RWPE2 (cell line): ENCODE results near the gene PRTG.
A peak's percentile ranks its signal among the peaks of the same experiment; 100 is the strongest.

Experiments
- ATAC-seq: fragments of 200-7000 bp; cut with Tn5 transposase; 3 replicates; pipeline ENCODE4 v1.9.1; 2021; ENCODE audit warnings: low read depth
- DNase-seq: peaks from one replicate; pipeline ENCODE4 v3.0.0-alpha.2; 2020; ENCODE audit warnings: low spot score
- H3K27ac ChIP-seq: fragments of 450-650 bp; 2 replicates; pipeline ENCODE4 v1.5.1; 2017; ENCODE audit warnings: mild to moderate bottlenecking; ENCODE audit not compliant: poor library complexity, severe bottlenecking
- H3K27me3 ChIP-seq: fragments of 250-450 bp; sonication (Bioruptor Pico); 2 replicates; pipeline ENCODE4 v1.5.1; 2021; ENCODE audit warnings: mild to moderate bottlenecking, moderate library complexity; ENCODE audit not compliant: insufficient read depth, poor library complexity, severe bottlenecking
- H3K36me3 ChIP-seq: fragments of 250-450 bp; sonication (Bioruptor Pico); 2 replicates; pipeline ENCODE4 v1.5.1; 2020; ENCODE audit warnings: low read depth, mild to moderate bottlenecking, moderate library complexity
- H3K4me1 ChIP-seq: fragments of 250-450 bp; sonication (Bioruptor Pico); 2 replicates; pipeline ENCODE4 v1.5.1; 2021; ENCODE audit warnings: mild to moderate bottlenecking, moderate library complexity; ENCODE audit not compliant: insufficient read depth, poor library complexity, severe bottlenecking
- H3K4me3 ChIP-seq: fragments of 250-450 bp; sonication (Bioruptor Pico); 2 replicates; pipeline ENCODE4 v1.5.1; 2021; ENCODE audit warnings: mild to moderate bottlenecking, moderate library complexity; ENCODE audit not compliant: severe bottlenecking
- H3K9me3 ChIP-seq: fragments of 250-450 bp; sonication (Bioruptor Pico); 2 replicates; pipeline ENCODE4 v1.5.1; 2021; ENCODE audit warnings: mild to moderate bottlenecking, moderate library complexity; ENCODE audit not compliant: severe bottlenecking
- TF ChIP-seq, protein P1 (sequence below): fragments of 450-650 bp; IDR thresholded peaks from one replicate; pipeline ENCODE4 v1.5.1; 2017; ENCODE audit warnings: mild to moderate bottlenecking, moderate library complexity; ENCODE audit not compliant: poor library complexity, severe bottlenecking

PRTG gene

DNA sequence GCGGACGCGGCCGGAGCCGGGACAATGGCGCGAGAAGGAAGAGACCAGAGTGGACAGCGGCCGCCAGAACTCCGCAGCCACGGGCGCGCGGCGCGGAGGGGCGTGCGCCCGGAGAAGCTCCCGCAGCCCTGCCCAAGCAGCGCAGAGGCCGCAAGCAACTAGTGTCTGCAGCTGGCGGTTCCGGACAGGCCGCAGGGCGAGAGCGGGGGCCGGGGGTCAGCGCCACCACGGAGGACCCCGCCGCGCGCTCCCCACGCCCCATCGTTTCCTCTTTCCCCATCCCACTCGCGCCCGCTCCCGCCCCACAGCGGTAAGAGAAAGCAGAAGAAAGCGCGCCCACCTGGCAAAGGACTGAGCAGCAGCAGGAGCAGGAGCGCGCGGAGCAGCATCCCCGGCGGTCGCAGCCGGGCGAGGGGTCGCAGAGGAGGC, 440 bp downstream of the PRTG start:
- H3K9me3 ChIP-seq = no peaks in the 10 kb centered on the region
- H3K27me3 ChIP-seq = peaks cover 35% of the 10 kb centered on the region
- no peak overlapping the region for H3K27ac ChIP-seq
- H3K4me3 ChIP-seq = peak overlapping the region; percentile 71
- ATAC-seq (peak; percentile 64), DNase-seq (peak; percentile 76)
- no peaks in the 10 kb centered on the region for H3K4me1 ChIP-seq
- TF ChIP-seq, protein P1, sequence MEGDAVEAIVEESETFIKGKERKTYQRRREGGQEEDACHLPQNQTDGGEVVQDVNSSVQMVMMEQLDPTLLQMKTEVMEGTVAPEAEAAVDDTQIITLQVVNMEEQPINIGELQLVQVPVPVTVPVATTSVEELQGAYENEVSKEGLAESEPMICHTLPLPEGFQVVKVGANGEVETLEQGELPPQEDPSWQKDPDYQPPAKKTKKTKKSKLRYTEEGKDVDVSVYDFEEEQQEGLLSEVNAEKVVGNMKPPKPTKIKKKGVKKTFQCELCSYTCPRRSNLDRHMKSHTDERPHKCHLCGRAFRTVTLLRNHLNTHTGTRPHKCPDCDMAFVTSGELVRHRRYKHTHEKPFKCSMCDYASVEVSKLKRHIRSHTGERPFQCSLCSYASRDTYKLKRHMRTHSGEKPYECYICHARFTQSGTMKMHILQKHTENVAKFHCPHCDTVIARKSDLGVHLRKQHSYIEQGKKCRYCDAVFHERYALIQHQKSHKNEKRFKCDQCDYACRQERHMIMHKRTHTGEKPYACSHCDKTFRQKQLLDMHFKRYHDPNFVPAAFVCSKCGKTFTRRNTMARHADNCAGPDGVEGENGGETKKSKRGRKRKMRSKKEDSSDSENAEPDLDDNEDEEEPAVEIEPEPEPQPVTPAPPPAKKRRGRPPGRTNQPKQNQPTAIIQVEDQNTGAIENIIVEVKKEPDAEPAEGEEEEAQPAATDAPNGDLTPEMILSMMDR = peak; percentile 33
- H3K36me3 ChIP-seq = no peaks in the 10 kb centered on the region

DNA sequence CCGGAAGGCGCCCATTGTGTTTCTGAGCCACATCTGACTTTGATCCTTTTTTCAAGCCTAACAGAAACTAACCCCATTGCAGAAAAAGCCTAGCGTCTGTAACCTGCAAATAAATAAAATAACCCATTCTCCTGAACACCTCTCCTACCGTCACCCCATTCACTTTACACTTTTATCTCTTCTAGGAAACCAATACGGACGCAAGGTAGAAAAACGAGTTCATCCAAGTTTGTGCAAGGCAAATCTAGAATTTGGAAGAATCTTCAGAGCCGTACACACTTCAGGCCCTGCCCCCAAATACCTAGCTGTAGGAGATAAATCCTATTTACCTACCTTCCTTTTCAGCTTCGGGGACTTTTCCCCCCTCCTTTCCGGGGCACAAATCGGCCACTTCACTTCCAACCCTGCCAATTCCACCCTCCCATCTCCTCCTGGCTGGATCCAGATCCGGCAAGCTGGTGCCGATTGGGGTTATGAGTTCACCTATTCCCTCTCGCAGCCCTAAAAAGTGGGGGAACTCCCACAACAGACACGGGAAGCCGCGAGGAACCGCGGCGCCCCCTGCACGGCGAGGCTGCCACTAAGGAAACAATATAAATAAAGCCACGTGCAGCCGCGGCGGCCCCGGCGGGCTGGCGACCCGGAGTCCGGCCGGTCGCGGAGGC, 987 bp downstream of the PRTG start:
- TF ChIP-seq, protein P1 = peak; percentile 43
- ATAC-seq (no peak; the same call in 2 of the 3 replicates), DNase-seq (no peak)
- Histone ChIP-seq H3K36me3 (no peaks in the 10 kb centered on the region), H3K9me3 (no peaks in the 10 kb centered on the region), H3K27ac (no peak overlapping the region), H3K27me3 (peaks cover 35% of the 10 kb centered on the region), H3K4me1 (no peaks in the 10 kb centered on the region), H3K4me3 (peak overlapping the region; percentile 71)

DNA sequence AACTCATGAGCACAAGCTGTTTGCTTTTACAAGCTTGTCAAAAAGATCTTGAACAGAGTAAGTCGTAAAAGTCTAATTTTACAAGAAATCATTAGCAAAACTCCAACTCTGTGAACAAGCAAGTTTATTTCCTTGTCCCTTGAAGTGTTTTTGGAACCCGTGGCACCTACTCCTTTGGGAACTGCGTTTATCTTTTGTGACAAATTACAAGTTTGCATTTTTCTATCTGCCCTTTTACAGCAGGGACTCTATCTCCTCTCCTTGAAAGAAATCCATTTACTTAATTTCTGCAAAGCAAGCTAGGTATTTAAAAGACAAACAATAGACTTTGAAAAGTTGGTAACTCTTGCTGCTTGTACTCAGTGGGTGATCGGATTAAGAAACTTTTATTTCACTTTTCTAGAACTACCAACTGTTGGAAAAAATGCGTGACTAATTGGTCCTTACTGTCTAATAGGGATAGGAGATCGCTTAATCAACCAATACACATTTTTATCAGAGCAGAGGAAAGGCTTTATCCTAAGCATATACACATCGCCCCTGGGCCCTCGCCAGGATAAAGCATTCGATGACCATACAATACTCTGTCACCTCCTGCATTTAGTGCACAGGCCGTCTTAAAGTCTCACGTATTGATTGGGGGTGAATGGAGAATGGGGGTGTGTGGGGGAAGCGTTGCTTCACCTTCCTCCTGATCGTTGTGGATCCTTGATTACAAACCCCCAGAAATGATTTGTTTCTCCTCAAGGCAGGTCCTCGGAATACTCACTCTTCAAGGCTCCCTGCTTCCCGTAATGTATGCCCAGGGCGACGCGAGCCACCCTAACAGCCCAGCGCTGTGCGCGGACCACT, 1.7 kb downstream of the PRTG start:
- H3K4me1 ChIP-seq = no peaks in the 10 kb centered on the region
- peak overlapping the region; percentile 71 for H3K4me3 ChIP-seq
- TF ChIP-seq, protein P1 = no peak

DNA sequence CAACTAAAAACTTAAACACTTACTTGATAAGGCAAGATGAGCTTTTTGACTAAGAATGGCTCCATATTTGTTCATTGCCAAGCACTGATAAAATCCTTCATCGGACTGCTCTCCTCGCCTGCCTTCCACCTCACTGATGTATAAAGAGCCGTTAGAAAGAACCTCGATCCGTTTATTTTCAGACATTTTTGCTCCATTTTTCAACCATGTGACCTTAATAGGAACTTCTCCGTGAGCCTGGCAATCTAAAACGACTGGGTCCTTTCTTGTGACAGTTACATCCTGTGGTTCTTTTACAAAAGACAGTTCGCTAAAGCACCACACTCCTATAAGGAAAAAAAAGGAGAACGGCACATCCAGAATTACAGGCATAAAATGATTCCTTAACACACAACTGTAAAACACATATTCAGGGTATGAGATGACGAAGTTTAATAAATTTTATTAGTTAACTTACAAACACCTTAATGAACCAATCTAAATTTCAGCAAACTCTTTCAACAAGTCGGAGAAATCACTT, 2.5 kb downstream of the PRTG start:
- peaks cover 35% of the 10 kb centered on the region for H3K27me3 ChIP-seq
- H3K27ac ChIP-seq = no peak overlapping the region
- no peak overlapping the region for H3K4me3 ChIP-seq
- no peaks in the 10 kb centered on the region for H3K4me1 ChIP-seq
- DNase-seq = no peak
- no peaks in the 10 kb centered on the region for H3K9me3 ChIP-seq
- TF ChIP-seq, protein P1 = no peak
- no peaks in the 10 kb centered on the region for H3K36me3 ChIP-seq
- ATAC-seq = no peak

More for the DNA sequence above, 1.7 kb downstream of the PRTG start:
- Histone ChIP-seq H3K27ac (no peak overlapping the region), H3K36me3 (no peaks in the 10 kb centered on the region), H3K9me3 (no peaks in the 10 kb centered on the region), H3K27me3 (peaks cover 35% of the 10 kb centered on the region)
- ATAC-seq = no peak
- DNase-seq = no peak
